HG03432 (cell line): ENCODE results near the gene SLC5A10.

Source experiments
- ATAC-seq: cut with Tn5 transposase; IDR thresholded peaks from one replicate; pipeline ENCODE4 v1.9.1; 2021; ENCODE audit warnings: mild to moderate bottlenecking, moderate library complexity; ENCODE audit not compliant: unreplicated experiment

Gene SLC5A10

GRCh38 chr17:18981642-18982424 is 29.9 kb downstream of the SLC5A10 start:
- no peak for ATAC-seq

- no peak for ATAC-seq
These were observed 32.5 kb downstream of the SLC5A10 start for GRCh38 chr17:18984273-18985114.

- no peak for ATAC-seq
These were observed 33.5 kb downstream of the SLC5A10 start for GRCh38 chr17:18985475-18985874.

- ATAC-seq = no peak
These were observed 34.7 kb downstream of the SLC5A10 start for GRCh38 chr17:18986541-18987229.

GRCh38 chr17:18987230-18987610 is 35.3 kb downstream of the SLC5A10 start:
- ATAC-seq = no peak

GRCh38 chr17:18987862-18988545 is 36.0 kb downstream of the SLC5A10 start:
- no peak for ATAC-seq

- ATAC-seq = no peak
These were observed 36.7 kb downstream of the SLC5A10 start for GRCh38 chr17:18988546-18989173.

GRCh38 chr17:18990331-18990730 is 38.4 kb downstream of the SLC5A10 start:
- no peak for ATAC-seq

- no peak for ATAC-seq
These were observed 39.8 kb downstream of the SLC5A10 start for GRCh38 chr17:18991531-18992315.

- ATAC-seq = no peak
These were observed 40.6 kb downstream of the SLC5A10 start for GRCh38 chr17:18992454-18993130.

GRCh38 chr17:18993905-18994526 is 42.1 kb downstream of the SLC5A10 start:
- no peak for ATAC-seq

GRCh38 chr17:18994631-18995030 is 42.7 kb downstream of the SLC5A10 start:
- no peak for ATAC-seq

- no peak for ATAC-seq
These were observed 43.3 kb downstream of the SLC5A10 start for GRCh38 chr17:18995220-18995619.

GRCh38 chr17:18996458-18996857 is 44.5 kb downstream of the SLC5A10 start:
- no peak for ATAC-seq

- no peak for ATAC-seq
These were observed 45.8 kb downstream of the SLC5A10 start for GRCh38 chr17:18997650-18998196.

- no peak for ATAC-seq
These were observed 47.4 kb downstream of the SLC5A10 start for GRCh38 chr17:18999394-18999793.

GRCh38 chr17:18999911-19000310 is 47.9 kb downstream of the SLC5A10 start:
- ATAC-seq = no peak

GRCh38 chr17:19000531-19001325 is 48.8 kb downstream of the SLC5A10 start:
- ATAC-seq = no peak
